DND-41 (cell line): ENCODE measurements around the gene GLMP.
A peak's percentile ranks its signal among the peaks of the same experiment; 100 is the strongest.

Experiments
- ATAC-seq: fragments of 200-7000 bp; cut with Tn5 transposase; 3 replicates; pipeline ENCODE4 v1.9.1; 2021; ENCODE audit warnings: low read depth; ENCODE audit not compliant: insufficient read depth
- DNase-seq: peaks from one replicate; pipeline ENCODE4 v3.0.0-alpha.2; 2020
- H2AFZ ChIP-seq: 2 replicates; pipeline ENCODE4 v1.6.0; 2012; ENCODE audit warnings: low read depth, low read length
- H3K27ac ChIP-seq: 2 replicates; pipeline ENCODE4 v1.5.1; 2012; ENCODE audit warnings: low read length, inconsistent platforms
- H3K27me3 ChIP-seq: fragments of 200-600 bp; sonication (generic); 2 replicates; pipeline ENCODE4 v1.6.0; 2012; ENCODE audit warnings: low read length, mild to moderate bottlenecking, inconsistent platforms; ENCODE audit not compliant: insufficient read depth, poor library complexity
- H3K36me3 ChIP-seq: 2 replicates; pipeline ENCODE4 v1.5.1; 2012; ENCODE audit warnings: low read length, inconsistent platforms; ENCODE audit not compliant: insufficient read depth
- H3K4me1 ChIP-seq: 2 replicates; pipeline ENCODE4 v1.5.1; 2012; ENCODE audit warnings: mild to moderate bottlenecking, low read length; ENCODE audit not compliant: insufficient read depth
- H3K4me2 ChIP-seq: 2 replicates; pipeline ENCODE4 v1.6.0; 2012; ENCODE audit warnings: mild to moderate bottlenecking, moderate library complexity, low read length, inconsistent platforms; ENCODE audit not compliant: insufficient read depth
- H3K4me3 ChIP-seq, 2 experiments: fragments of 200-600 bp in 1 of 2; shearing (Covaris generic) in 1 of 2; 2 replicates each; pipeline ENCODE4 v1.5.1; 2012 to 2016; ENCODE audit warnings: inconsistent platforms in 2 of 2, low read length in 2 of 2, mild to moderate bottlenecking in 2 of 2, low read depth in 1 of 2, moderate library complexity in 1 of 2
- H3K79me2 ChIP-seq: 2 replicates; pipeline ENCODE4 v1.6.0; 2012; ENCODE audit warnings: low read length, inconsistent platforms; ENCODE audit not compliant: insufficient read depth
- H3K9ac ChIP-seq: 2 replicates; pipeline ENCODE4 v1.6.0; 2012; ENCODE audit warnings: low read depth, mild to moderate bottlenecking, inconsistent platforms, low read length, moderate library complexity
- H3K9me3 ChIP-seq: 2 replicates; pipeline ENCODE4 v1.5.1; 2012; ENCODE audit warnings: low read length, moderate library complexity, mild to moderate bottlenecking, inconsistent platforms; ENCODE audit not compliant: insufficient read depth, severe bottlenecking
- H4K20me1 ChIP-seq: 2 replicates; pipeline ENCODE4 v1.6.0; 2012; ENCODE audit warnings: low read length; ENCODE audit not compliant: insufficient read depth
- CTCF ChIP-seq: IDR thresholded peaks from 2 replicates; pipeline ENCODE4 v1.5.1; 2012; ENCODE audit warnings: borderline replicate concordance, low read length, moderate library complexity, mild to moderate bottlenecking; ENCODE audit not compliant: poor library complexity, severe bottlenecking; ENCODE audit errors: extremely low read depth
- EZH2 ChIP-seq: IDR thresholded peaks from 3 replicates; pipeline ENCODE4 v1.6.1; 2012; ENCODE audit warnings: borderline replicate concordance, low read depth, mild to moderate bottlenecking, moderate library complexity, low read length, inconsistent platforms; ENCODE audit not compliant: severe bottlenecking

Gene GLMP

GRCh38 chr1:156285437-156285836 is 10.0 kb downstream of the GLMP start:
- Histone ChIP-seq H4K20me1 (peaks cover 14% of the 10 kb centered on the region), H3K9me3 (no peaks in the 10 kb centered on the region), H3K4me1 (peaks cover 32% of the 10 kb centered on the region), H3K9ac (no peak overlapping the region), H3K36me3 (peaks cover 21% of the 10 kb centered on the region), H3K4me3 (no peak overlapping the region), H3K27ac (no peak overlapping the region), H2AFZ (no peak overlapping the region), H3K79me2 (peaks cover 43% of the 10 kb centered on the region), H3K27me3 (no peaks in the 10 kb centered on the region), H3K4me2 (no peak overlapping the region)
- no peak for ATAC-seq
- DNase-seq: no peak
- no peak for TF ChIP-seq CTCF

GRCh38 chr1:156284757-156285156 is 10.7 kb downstream of the GLMP start:
- H3K27me3 ChIP-seq: no peaks in the 10 kb centered on the region
- H3K4me1 ChIP-seq: peaks cover 37% of the 10 kb centered on the region
- no peak for ATAC-seq
- H3K9me3 ChIP-seq: no peaks in the 10 kb centered on the region
- peaks cover 21% of the 10 kb centered on the region for H4K20me1 ChIP-seq
- peak overlapping the region; percentile 92; the same call in 1 of the 2 replicates for H3K4me2 ChIP-seq
- DNase-seq: no peak
- H2AFZ ChIP-seq: no peak overlapping the region
- no peak overlapping the region for H3K27ac ChIP-seq
- peaks cover 27% of the 10 kb centered on the region for H3K36me3 ChIP-seq
- no peak overlapping the region for H3K4me3 ChIP-seq
- peaks cover 50% of the 10 kb centered on the region for H3K79me2 ChIP-seq
- 0 out of 2 replicates have a peak overlapping the region, but pooled peaks have one; percentile 14 for H3K9ac ChIP-seq
- TF ChIP-seq EZH2: no peak
- TF ChIP-seq CTCF: no peak

GRCh38 chr1:156284112-156284511 is 11.4 kb downstream of the GLMP start, which contains the start of gene TMEM79:
TSS of gene TMEM79 (plus strand) at chr1:156284325. CDS start at chr1:156285227, 902 bp downstream.
- Histone ChIP-seq H3K9me3 (no peaks in the 10 kb centered on the region), H2AFZ (peak within 1 kb of the TSS; percentile 93), H3K27ac (peak within 1 kb of the TSS; percentile 83), H3K4me1 (peaks cover 37% of the 10 kb centered on the region), H3K9ac (peak within 1 kb of the TSS; percentile 85), H3K79me2 (peaks cover 56% of the 10 kb centered on the region), H3K27me3 (no peaks in the 10 kb centered on the region), H3K4me3 (peak within 1 kb of the TSS; percentile 80 to 91), H3K36me3 (peaks cover 28% of the 10 kb centered on the region), H3K4me2 (peak within 1 kb of the TSS; percentile 92), H4K20me1 (peaks cover 28% of the 10 kb centered on the region)
- DNase-seq: no peak
- TF ChIP-seq EZH2 (no peak), CTCF (no peak)
- no peak for ATAC-seq

- Histone ChIP-seq H3K9me3 (no peaks in the 10 kb centered on the region), H3K27ac (peak overlapping the region; percentile 83), H3K9ac (peak overlapping the region; percentile 85)
These were observed 12.0 kb downstream of the GLMP start for GRCh38 chr1:156283521-156283920.

More at GRCh38 chr1:156283521-156283920, 12.0 kb downstream of the GLMP start:
- ATAC-seq (no peak), DNase-seq (no peak)
- peaks cover 62% of the 10 kb centered on the region for H3K79me2 ChIP-seq
- no peaks in the 10 kb centered on the region for H3K27me3 ChIP-seq
- H3K36me3 ChIP-seq: peaks cover 34% of the 10 kb centered on the region
- H2AFZ ChIP-seq: peak overlapping the region; percentile 93
- H3K4me2 ChIP-seq: peak overlapping the region; percentile 92
- peak overlapping the region; percentile 80 to 91 for H3K4me3 ChIP-seq
- H4K20me1 ChIP-seq: peaks cover 34% of the 10 kb centered on the region
- H3K4me1 ChIP-seq: peaks cover 37% of the 10 kb centered on the region
- TF ChIP-seq EZH2 (no peak), CTCF (no peak)
